Measurements from ENCODE around the gene AMN.

GRCh38 chr14:102945346-102946130 is 23.1 kb downstream of the AMN start:
- TF ChIP-seq, protein P1, sequence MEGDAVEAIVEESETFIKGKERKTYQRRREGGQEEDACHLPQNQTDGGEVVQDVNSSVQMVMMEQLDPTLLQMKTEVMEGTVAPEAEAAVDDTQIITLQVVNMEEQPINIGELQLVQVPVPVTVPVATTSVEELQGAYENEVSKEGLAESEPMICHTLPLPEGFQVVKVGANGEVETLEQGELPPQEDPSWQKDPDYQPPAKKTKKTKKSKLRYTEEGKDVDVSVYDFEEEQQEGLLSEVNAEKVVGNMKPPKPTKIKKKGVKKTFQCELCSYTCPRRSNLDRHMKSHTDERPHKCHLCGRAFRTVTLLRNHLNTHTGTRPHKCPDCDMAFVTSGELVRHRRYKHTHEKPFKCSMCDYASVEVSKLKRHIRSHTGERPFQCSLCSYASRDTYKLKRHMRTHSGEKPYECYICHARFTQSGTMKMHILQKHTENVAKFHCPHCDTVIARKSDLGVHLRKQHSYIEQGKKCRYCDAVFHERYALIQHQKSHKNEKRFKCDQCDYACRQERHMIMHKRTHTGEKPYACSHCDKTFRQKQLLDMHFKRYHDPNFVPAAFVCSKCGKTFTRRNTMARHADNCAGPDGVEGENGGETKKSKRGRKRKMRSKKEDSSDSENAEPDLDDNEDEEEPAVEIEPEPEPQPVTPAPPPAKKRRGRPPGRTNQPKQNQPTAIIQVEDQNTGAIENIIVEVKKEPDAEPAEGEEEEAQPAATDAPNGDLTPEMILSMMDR (IDR thresholded peaks at IDR 0.05), result no peak
- no peak for TF ChIP-seq EZH2 (IDR thresholded peaks at IDR 0.05; ENCODE audit: borderline replicate concordance, insufficient read depth, low read depth, low read length, poor library complexity, severe bottlenecking)
